Measurements from ENCODE around the gene HOXD11. TPM values are rescaled to one million over a fixed set of nuclear protein-coding genes. Genes with fewer than 3 reads are reported as not detected.

Gene HOXD11
- total and polyA plus RNA-seq, 2 of the 4 experiments (the other 2 are of a cell fraction) = not detected

GRCh38 chr2:176150584-176151441 is 43.7 kb downstream of the HOXD11 start:
- Histone ChIP-seq H2BK20ac (ENCODE audit: low read depth, low read length) (no peak overlapping the region), H3K9me1 (ENCODE audit: insufficient read depth, low read length) (no peaks in the 10 kb centered on the region), H4K8ac (ENCODE audit: low read depth in 2 of 2, low read length in 2 of 2) (no peak overlapping the region), H2BK120ac (ENCODE audit: low read depth, low read length) (no peak overlapping the region), H3K36me3 (ENCODE audit: control insufficient read depth, insufficient read depth, low read length) (no peaks in the 10 kb centered on the region), H4K5ac (ENCODE audit: low read depth, low read length) (no peak overlapping the region), H2AK5ac (ENCODE audit: low read depth, low read length) (no peak overlapping the region), H3K79me1 (ENCODE audit: low read depth in 1 of 2, low read length in 2 of 2) (no peaks in the 10 kb centered on the region), H3K18ac (ENCODE audit: low read depth, low read length) (no peak overlapping the region), H3K56ac (ENCODE audit: extremely low read depth, insufficient read depth, low read length) (no peak overlapping the region), H3K9ac (ENCODE audit: low read depth, low read length) (no peak overlapping the region), H4K91ac (ENCODE audit: insufficient read depth, low read depth, low read length) (no peak overlapping the region), H3K27me3 (ENCODE audit: control insufficient read depth, insufficient read depth, low read length) (peaks cover 88% of the 10 kb centered on the region), H2BK5ac (ENCODE audit: low read depth, low read length, poor library complexity, severe bottlenecking) (no peak overlapping the region), H2BK15ac (ENCODE audit: low read depth, low read length) (no peak overlapping the region), H3K14ac (replicated peaks; ENCODE audit: low read depth, low read length) (no peak overlapping the region), H4K20me1 (ENCODE audit: insufficient read depth, low read length) (no peaks in the 10 kb centered on the region), H3K4me1 (ENCODE audit: control insufficient read depth, insufficient read depth, low read length) (no peaks in the 10 kb centered on the region), H3K4ac (ENCODE audit: low read depth, low read length) (no peak overlapping the region), H2AFZ (replicated peaks; ENCODE audit: low read length, poor library complexity) (no peak overlapping the region), H3K27ac (ENCODE audit: insufficient read depth, low read length) (no peak overlapping the region), H3K9me3 (ENCODE audit: control insufficient read depth, insufficient read depth, low read length) (peaks cover 8% of the 10 kb centered on the region), H3K4me2 (ENCODE audit: low read depth, low read length) (no peak overlapping the region), H3K23ac (ENCODE audit: low read depth, low read length) (no peak overlapping the region), H2AK9ac (replicated peaks; ENCODE audit: low read depth, low read length, poor library complexity) (no peak overlapping the region), H3K4me3 (ENCODE audit: insufficient read depth, low read depth, low read length) (no peak overlapping the region)
- POLR2A ChIA-PET (ENCODE audit: unreplicated experiment) = no interaction called here
- dilution Hi-C loops (cut with HindIII; ENCODE audit: low sequenced_read_pairs, unreplicated experiment) = no loop called here
- TF ChIP-seq USF2 (IDR thresholded peaks at IDR 0.05; ENCODE audit: low read depth, low read length) (no peak), FOS (IDR thresholded peaks at IDR 0.05; ENCODE audit: low read depth, low read length) (no peak), NFE2L2 (IDR thresholded peaks at IDR 0.05; ENCODE audit: low read depth, low read length) (no peak), CHD1 (IDR thresholded peaks at IDR 0.05; ENCODE audit: low read depth, low read length) (no peak), BHLHE40 (IDR thresholded peaks at IDR 0.05; ENCODE audit: low read depth, low read length) (no peak), SMC3 (IDR thresholded peaks at IDR 0.05; ENCODE audit: low read depth, low read length) (no peak), RFX5 (IDR thresholded peaks at IDR 0.05; ENCODE audit: low read depth, low read length) (no peak), ELK1 (IDR thresholded peaks at IDR 0.05; ENCODE audit: borderline replicate concordance, low read depth, low read length) (no peak), POLR2A (IDR thresholded peaks at IDR 0.05; ENCODE audit: low read depth, low read length) (no peak), RCOR1 (IDR thresholded peaks at IDR 0.05; ENCODE audit: insufficient replicate concordance, low read length) (no peak), RAD21 (IDR thresholded peaks at IDR 0.05; ENCODE audit: low read length) (no peak), MXI1 (IDR thresholded peaks at IDR 0.05; ENCODE audit: borderline replicate concordance, low read depth, low read length) (no peak)
- TF ChIP-seq, protein P1, sequence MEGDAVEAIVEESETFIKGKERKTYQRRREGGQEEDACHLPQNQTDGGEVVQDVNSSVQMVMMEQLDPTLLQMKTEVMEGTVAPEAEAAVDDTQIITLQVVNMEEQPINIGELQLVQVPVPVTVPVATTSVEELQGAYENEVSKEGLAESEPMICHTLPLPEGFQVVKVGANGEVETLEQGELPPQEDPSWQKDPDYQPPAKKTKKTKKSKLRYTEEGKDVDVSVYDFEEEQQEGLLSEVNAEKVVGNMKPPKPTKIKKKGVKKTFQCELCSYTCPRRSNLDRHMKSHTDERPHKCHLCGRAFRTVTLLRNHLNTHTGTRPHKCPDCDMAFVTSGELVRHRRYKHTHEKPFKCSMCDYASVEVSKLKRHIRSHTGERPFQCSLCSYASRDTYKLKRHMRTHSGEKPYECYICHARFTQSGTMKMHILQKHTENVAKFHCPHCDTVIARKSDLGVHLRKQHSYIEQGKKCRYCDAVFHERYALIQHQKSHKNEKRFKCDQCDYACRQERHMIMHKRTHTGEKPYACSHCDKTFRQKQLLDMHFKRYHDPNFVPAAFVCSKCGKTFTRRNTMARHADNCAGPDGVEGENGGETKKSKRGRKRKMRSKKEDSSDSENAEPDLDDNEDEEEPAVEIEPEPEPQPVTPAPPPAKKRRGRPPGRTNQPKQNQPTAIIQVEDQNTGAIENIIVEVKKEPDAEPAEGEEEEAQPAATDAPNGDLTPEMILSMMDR (conservative IDR thresholded peaks at IDR 0.05; ENCODE audit: low read depth, low read length) = no peak
- no peak for ATAC-seq (ENCODE audit: low read depth)
- WGBS, 2 experiments (ENCODE audit: extremely low coverage in 2 of 2, insufficient read length in 1 of 2) = no CpG with 5 or more reads among the region's 14 CpGs
- no TSS peak for BruUV-seq (replicated peaks)
- DNase-seq = no peak
- CTCF ChIA-PET = interaction anchor here (0.5 kb wide), 1 partner anchor 487 kb away, joined by 5 read pairs; no protein-coding TSS in a partner anchor
- intact Hi-C loops (cut with micrococcal nuclease) = no loop called here
- in situ Hi-C loops (cut with MboI; ENCODE audit: low sequenced_read_pairs) = no loop called here
